GM23338 (cell line): Measurements from ENCODE around the gene CARD6. TPM values are rescaled to one million over a fixed set of nuclear protein-coding genes. Genes with fewer than 3 reads are reported as not detected.

Experiments used
- ATAC-seq: fragments of 200-7000 bp; cut with Tn5 transposase; 3 replicates; pipeline ENCODE4 v1.9.1; 2020
- DNase-seq: peaks from one replicate; pipeline ENCODE4 v3.0.0-alpha.2; 2015; ENCODE audit warnings: low spot score
- H2AFZ ChIP-seq: fragments of 200-600 bp; sonication (generic); 2 replicates; pipeline ENCODE4 v1.8.0; 2016; ENCODE audit warnings: antibody characterized with exemption, mild to moderate bottlenecking, moderate library complexity
- H3F3A ChIP-seq: fragments of 200-600 bp; sonication (generic); replicated peaks from 2 replicates; pipeline ENCODE4 v1.8.0; 2017; ENCODE audit warnings: antibody characterized with exemption, mixed run types, low read depth
- H3K27ac ChIP-seq: fragments of 200-600 bp; sonication (generic); 2 replicates; pipeline ENCODE4 v1.6.1; 2016; ENCODE audit warnings: low read depth
- H3K27me3 ChIP-seq: fragments of 200-600 bp; sonication (generic); 2 replicates; pipeline ENCODE4 v1.8.0; 2016; ENCODE audit warnings: mild to moderate bottlenecking, mixed run types, moderate library complexity; ENCODE audit not compliant: insufficient read depth
- H3K36me3 ChIP-seq: fragments of 200-600 bp; sonication (generic); 2 replicates; pipeline ENCODE4 v1.8.0; 2016; ENCODE audit warnings: mild to moderate bottlenecking; ENCODE audit not compliant: insufficient read depth
- H3K4me1 ChIP-seq: fragments of 200-600 bp; sonication (generic); 2 replicates; pipeline ENCODE4 v1.8.0; 2016; ENCODE audit warnings: mild to moderate bottlenecking, moderate library complexity; ENCODE audit not compliant: insufficient read depth
- H3K4me2 ChIP-seq: fragments of 200-600 bp; sonication (generic); 2 replicates; pipeline ENCODE4 v1.7.1; 2017; ENCODE audit warnings: mixed run types
- H3K4me3 ChIP-seq: fragments of 200-600 bp; sonication (generic); 2 replicates; pipeline ENCODE4 v1.6.1; 2016; ENCODE audit warnings: mixed run types
- H3K79me2 ChIP-seq: fragments of 200-600 bp; sonication (generic); replicated peaks from 2 replicates; pipeline ENCODE4 v1.8.0; 2017; ENCODE audit warnings: mild to moderate bottlenecking; ENCODE audit not compliant: insufficient read depth
- H3K9me2 ChIP-seq: fragments of 200-600 bp; sonication (generic); 2 replicates; pipeline ENCODE4 v1.8.0; 2017; ENCODE audit not compliant: insufficient read depth
- H4K20me1 ChIP-seq: fragments of 200-600 bp; sonication (generic); replicated peaks from 2 replicates; pipeline ENCODE4 v1.8.0; 2017; ENCODE audit warnings: mild to moderate bottlenecking; ENCODE audit not compliant: insufficient read depth
- H3K27ac Mint-ChIP-seq: 2 replicates; pipeline ENCODE4 v1.8.0; 2020; ENCODE audit warnings: inconsistent platforms, mild to moderate bottlenecking, moderate library complexity, mixed read lengths
- H3K27me3 Mint-ChIP-seq: 3 replicates; pipeline ENCODE4 v1.8.0; 2022; ENCODE audit warnings: low read depth, mild to moderate bottlenecking, moderate library complexity, mixed read lengths, inconsistent platforms; ENCODE audit not compliant: insufficient read depth, poor library complexity
- H3K36me3 Mint-ChIP-seq: 3 replicates; pipeline ENCODE4 v1.8.0; 2021; ENCODE audit warnings: low read depth, mild to moderate bottlenecking, inconsistent platforms, moderate library complexity, mixed read lengths
- H3K4me1 Mint-ChIP-seq: 3 replicates; pipeline ENCODE4 v1.8.0; 2020; ENCODE audit warnings: mild to moderate bottlenecking, inconsistent platforms, mixed read lengths
- H3K4me3 Mint-ChIP-seq: 3 replicates; pipeline ENCODE4 v1.8.0; 2021; ENCODE audit warnings: moderate library complexity, mild to moderate bottlenecking, inconsistent platforms, mixed read lengths
- H3K9me3 Mint-ChIP-seq: 3 replicates; pipeline ENCODE4 v1.8.0; 2020; ENCODE audit warnings: moderate library complexity, mild to moderate bottlenecking, inconsistent platforms, mixed read lengths
- CREB1 ChIP-seq: fragments of 250-450 bp; sonication (Bioruptor Pico); IDR thresholded peaks from 2 replicates; pipeline ENCODE4 v1.5.0; 2020; ENCODE audit warnings: low read depth, mild to moderate bottlenecking, moderate library complexity
- EZH2 ChIP-seq: fragments of 200-600 bp; sonication (generic); IDR thresholded peaks from one replicate; pipeline ENCODE4 v1.8.0; 2017; ENCODE audit warnings: antibody characterized with exemption, mild to moderate bottlenecking, low read depth; ENCODE audit not compliant: unreplicated experiment
- EZH2phosphoT487 ChIP-seq: fragments of 200-600 bp; sonication (generic); IDR thresholded peaks from one replicate; pipeline ENCODE4 v1.8.1; 2018; ENCODE audit warnings: antibody characterized with exemption; ENCODE audit not compliant: unreplicated experiment
- NANOG ChIP-seq: IDR thresholded peaks from 2 replicates; pipeline ENCODE4 v1.6.1; 2016; ENCODE audit warnings: antibody characterized with exemption, borderline replicate concordance
- POLR2AphosphoS5 ChIP-seq: IDR thresholded peaks from 2 replicates; pipeline ENCODE4 v1.6.1; 2016; ENCODE audit warnings: antibody characterized with exemption, low read depth
- STAT1 ChIP-seq: IDR thresholded peaks from one replicate; pipeline ENCODE4 v1.6.1; 2016; ENCODE audit warnings: antibody characterized with exemption; ENCODE audit not compliant: unreplicated experiment
- ZNF114 ChIP-seq: fragments of 250-450 bp; sonication (Bioruptor Pico); IDR thresholded peaks from 2 replicates; pipeline ENCODE4 v1.5.0; 2020; ENCODE audit warnings: mild to moderate bottlenecking, moderate library complexity
- polyA plus RNA-seq: library from polyadenylated mRNA; unstranded; fragments of >200 nt; fragmentation: Nextera tagmentation; extraction: Ambion mirVana; gene quantifications from 2 replicates; pipeline ENCODE4 v1.2.1, GENCODE V29; 2016
- total RNA-seq: library from RNA; depleted of rRNA; stranded (reverse); fragments of >200 nt; shearing (Covaris generic); gene quantifications from 2 replicates; pipeline ENCODE4 v1.2.3, GENCODE V29; 2014
- TF ChIP-seq, protein P1 (sequence below): fragments of 250-450 bp; sonication (Bioruptor Pico); IDR thresholded peaks from 2 replicates; pipeline ENCODE4 v1.5.0; 2020; ENCODE audit warnings: mild to moderate bottlenecking, moderate library complexity
- TF ChIP-seq, protein P2 (sequence below), 2 experiments: fragments of 200-600 bp in 1 of 2; sonication (generic) in 1 of 2; conservative IDR thresholded peaks; 2 replicates each; pipeline versions ENCODE4 v1.5.1 to v1.6.1; 2016 to 2017; ENCODE audit warnings: antibody characterized with exemption in 2 of 2, low read depth in 2 of 2, mild to moderate bottlenecking in 2 of 2, moderate library complexity in 1 of 2

CARD6 gene
- total and polyA plus RNA-seq, 2 experiments from 2014 or later = 0.32 to 0.45 TPM

DNA sequence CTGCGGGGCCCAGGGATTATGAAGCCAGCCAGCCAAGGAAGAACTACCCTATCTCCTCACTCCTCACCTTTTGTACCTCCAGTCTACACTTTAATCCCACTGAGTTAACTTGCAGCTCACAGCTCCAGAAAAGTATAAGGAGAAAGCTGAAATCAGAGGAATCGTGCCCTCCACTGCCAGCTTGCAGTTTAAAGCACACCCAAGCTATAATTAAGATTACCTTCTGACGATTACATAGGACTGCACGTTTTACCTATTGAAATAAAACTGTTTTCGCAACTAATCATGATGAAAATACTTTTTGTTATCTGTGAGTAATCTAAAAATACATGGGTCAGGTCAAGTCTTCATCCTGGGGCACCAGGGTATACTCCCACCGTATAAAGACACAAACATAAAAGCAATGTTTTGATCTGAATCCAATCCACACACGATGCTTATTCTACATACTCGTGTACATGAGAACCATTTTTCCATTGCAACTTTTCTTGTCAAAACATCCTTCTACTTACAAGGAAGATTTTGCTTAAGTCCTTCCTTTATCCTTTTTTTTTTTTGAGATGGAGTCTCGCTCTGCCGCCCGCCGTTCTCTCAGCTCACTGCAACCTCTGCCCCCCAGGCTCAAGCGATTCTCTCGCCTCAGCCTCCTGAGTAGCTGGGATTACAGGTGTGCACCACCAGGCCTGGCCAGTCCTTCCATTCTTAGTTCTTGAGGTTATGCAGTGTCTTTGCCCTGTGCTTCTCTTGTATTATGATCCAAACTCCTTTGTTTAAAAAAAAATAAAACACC is 13.8 kb upstream of the CARD6 start (continued):
- TF ChIP-seq EZH2phosphoT487 = no peak
- TF ChIP-seq CREB1 (CRISPR knock-in tag) = no peak
- TF ChIP-seq, protein P1, sequence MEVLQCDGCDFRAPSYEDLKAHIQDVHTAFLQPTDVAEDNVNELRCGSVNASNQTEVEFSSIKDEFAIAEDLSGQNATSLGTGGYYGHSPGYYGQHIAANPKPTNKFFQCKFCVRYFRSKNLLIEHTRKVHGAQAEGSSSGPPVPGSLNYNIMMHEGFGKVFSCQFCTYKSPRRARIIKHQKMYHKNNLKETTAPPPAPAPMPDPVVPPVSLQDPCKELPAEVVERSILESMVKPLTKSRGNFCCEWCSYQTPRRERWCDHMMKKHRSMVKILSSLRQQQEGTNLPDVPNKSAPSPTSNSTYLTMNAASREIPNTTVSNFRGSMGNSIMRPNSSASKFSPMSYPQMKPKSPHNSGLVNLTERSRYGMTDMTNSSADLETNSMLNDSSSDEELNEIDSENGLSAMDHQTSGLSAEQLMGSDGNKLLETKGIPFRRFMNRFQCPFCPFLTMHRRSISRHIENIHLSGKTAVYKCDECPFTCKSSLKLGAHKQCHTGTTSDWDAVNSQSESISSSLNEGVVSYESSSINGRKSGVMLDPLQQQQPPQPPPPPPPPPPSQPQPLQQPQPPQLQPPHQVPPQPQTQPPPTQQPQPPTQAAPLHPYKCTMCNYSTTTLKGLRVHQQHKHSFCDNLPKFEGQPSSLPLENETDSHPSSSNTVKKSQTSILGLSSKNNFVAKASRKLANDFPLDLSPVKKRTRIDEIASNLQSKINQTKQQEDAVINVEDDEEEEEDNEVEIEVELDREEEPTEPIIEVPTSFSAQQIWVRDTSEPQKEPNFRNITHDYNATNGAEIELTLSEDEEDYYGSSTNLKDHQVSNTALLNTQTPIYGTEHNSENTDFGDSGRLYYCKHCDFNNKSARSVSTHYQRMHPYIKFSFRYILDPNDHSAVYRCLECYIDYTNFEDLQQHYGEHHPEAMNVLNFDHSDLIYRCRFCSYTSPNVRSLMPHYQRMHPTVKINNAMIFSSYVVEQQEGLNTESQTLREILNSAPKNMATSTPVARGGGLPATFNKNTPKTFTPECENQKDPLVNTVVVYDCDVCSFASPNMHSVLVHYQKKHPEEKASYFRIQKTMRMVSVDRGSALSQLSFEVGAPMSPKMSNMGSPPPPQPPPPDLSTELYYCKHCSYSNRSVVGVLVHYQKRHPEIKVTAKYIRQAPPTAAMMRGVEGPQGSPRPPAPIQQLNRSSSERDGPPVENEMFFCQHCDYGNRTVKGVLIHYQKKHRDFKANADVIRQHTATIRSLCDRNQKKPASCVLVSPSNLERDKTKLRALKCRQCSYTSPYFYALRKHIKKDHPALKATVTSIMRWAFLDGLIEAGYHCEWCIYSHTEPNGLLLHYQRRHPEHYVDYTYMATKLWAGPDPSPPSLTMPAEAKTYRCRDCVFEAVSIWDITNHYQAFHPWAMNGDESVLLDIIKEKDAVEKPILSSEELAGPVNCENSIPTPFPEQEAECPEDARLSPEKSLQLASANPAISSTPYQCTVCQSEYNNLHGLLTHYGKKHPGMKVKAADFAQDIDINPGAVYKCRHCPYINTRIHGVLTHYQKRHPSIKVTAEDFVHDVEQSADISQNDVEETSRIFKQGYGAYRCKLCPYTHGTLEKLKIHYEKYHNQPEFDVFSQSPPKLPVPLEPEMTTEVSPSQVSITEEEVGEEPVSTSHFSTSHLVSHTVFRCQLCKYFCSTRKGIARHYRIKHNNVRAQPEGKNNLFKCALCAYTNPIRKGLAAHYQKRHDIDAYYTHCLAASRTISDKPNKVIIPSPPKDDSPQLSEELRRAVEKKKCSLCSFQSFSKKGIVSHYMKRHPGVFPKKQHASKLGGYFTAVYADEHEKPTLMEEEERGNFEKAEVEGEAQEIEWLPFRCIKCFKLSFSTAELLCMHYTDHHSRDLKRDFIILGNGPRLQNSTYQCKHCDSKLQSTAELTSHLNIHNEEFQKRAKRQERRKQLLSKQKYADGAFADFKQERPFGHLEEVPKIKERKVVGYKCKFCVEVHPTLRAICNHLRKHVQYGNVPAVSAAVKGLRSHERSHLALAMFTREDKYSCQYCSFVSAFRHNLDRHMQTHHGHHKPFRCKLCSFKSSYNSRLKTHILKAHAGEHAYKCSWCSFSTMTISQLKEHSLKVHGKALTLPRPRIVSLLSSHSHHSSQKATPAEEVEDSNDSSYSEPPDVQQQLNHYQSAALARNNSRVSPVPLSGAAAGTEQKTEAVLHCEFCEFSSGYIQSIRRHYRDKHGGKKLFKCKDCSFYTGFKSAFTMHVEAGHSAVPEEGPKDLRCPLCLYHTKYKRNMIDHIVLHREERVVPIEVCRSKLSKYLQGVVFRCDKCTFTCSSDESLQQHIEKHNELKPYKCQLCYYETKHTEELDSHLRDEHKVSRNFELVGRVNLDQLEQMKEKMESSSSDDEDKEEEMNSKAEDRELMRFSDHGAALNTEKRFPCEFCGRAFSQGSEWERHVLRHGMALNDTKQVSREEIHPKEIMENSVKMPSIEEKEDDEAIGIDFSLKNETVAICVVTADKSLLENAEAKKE = no peak
- no peak for TF ChIP-seq EZH2

DNA sequence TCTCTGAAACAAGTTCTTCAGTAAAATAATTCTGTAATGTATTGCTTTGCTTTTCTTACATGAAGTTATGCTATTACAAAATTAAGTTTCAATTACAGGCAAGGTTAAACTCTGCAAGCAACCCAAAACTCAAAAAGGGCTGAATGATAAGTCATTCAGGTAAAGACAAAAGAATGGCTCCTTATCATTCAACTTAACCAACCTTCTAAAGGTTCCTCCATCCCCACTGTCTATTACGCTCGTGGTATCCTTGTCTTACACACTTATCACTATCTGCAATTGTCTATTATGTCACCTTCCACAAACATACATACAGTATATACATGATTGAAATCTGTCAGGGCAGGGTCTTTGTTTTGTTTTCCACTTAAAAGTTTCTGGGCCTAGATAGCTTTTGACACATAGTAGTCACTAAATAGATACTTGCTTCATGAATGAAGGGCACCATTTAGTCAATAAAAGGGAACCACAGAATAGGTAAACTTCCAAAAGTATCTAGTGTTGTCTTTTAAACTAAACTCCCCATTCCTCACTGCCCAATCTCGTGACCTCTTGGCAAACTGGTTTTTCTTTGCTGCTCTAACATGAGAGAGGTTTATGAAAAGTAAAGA is 13.0 kb upstream of the CARD6 start:
- no peak overlapping the region for H3K4me3 Mint-ChIP-seq
- ATAC-seq = no peak
- peaks cover 44% of the 10 kb centered on the region for H3K79me2 ChIP-seq
- peaks cover 72% of the 10 kb centered on the region for H3K36me3 ChIP-seq
- peaks cover 79% of the 10 kb centered on the region for H3K36me3 Mint-ChIP-seq
- no peak overlapping the region for H3K4me2 ChIP-seq
- H3K27me3 Mint-ChIP-seq = peaks cover 32% of the 10 kb centered on the region
- DNase-seq = no peak
- peaks cover 3% of the 10 kb centered on the region; the same call in 1 of the 3 replicates for H3K9me3 Mint-ChIP-seq
- peaks cover 49% of the 10 kb centered on the region for H4K20me1 ChIP-seq
- H3K27me3 ChIP-seq = no peaks in the 10 kb centered on the region
- H3K27ac ChIP-seq = peak overlapping the region; percentile 94
- peak overlapping the region; percentile 38 for H3K27ac Mint-ChIP-seq
- peaks cover 33% of the 10 kb centered on the region for H3K4me1 Mint-ChIP-seq
- no peaks in the 10 kb centered on the region for H3K9me2 ChIP-seq
- H3K4me1 ChIP-seq = peaks cover 10% of the 10 kb centered on the region
- peaks cover 68% of the 10 kb centered on the region for H3F3A ChIP-seq
- no peak overlapping the region for H2AFZ ChIP-seq
- 0 out of 2 replicates have a peak overlapping the region, but pooled peaks have one; percentile 11 for H3K4me3 ChIP-seq
- TF ChIP-seq NANOG = no peak
- TF ChIP-seq ZNF114 (CRISPR knock-in tag) = no peak
- TF ChIP-seq, protein P2, sequence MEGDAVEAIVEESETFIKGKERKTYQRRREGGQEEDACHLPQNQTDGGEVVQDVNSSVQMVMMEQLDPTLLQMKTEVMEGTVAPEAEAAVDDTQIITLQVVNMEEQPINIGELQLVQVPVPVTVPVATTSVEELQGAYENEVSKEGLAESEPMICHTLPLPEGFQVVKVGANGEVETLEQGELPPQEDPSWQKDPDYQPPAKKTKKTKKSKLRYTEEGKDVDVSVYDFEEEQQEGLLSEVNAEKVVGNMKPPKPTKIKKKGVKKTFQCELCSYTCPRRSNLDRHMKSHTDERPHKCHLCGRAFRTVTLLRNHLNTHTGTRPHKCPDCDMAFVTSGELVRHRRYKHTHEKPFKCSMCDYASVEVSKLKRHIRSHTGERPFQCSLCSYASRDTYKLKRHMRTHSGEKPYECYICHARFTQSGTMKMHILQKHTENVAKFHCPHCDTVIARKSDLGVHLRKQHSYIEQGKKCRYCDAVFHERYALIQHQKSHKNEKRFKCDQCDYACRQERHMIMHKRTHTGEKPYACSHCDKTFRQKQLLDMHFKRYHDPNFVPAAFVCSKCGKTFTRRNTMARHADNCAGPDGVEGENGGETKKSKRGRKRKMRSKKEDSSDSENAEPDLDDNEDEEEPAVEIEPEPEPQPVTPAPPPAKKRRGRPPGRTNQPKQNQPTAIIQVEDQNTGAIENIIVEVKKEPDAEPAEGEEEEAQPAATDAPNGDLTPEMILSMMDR (conservative IDR thresholded peaks at IDR 0.05; ENCODE audit: low read depth in 2 of 2) = no peak
- no peak for TF ChIP-seq STAT1
- TF ChIP-seq POLR2AphosphoS5 = no peak
- no peak for TF ChIP-seq CREB1 (CRISPR knock-in tag)
